H1 (cell line): ENCODE data around the gene STRN4. TPM values are rescaled to one million over a fixed set of nuclear protein-coding genes. Genes with fewer than 3 reads are reported as not detected.

ENCODE experiments used
- CTCF ChIA-PET: fragments of 300-600 bp; sonication (Branson Sonifier 250); formaldehyde crosslinking; loops from one replicate; lab custom pipeline; 2021; ENCODE audit not compliant: partially characterized antibody; lab: Charles Lee
- POLR2A ChIA-PET: fragments of 300-600 bp; sonication (Branson Sonifier 250); formaldehyde crosslinking; loops from one replicate; lab custom pipeline; 2021; ENCODE audit warnings: inconsistent platforms; ENCODE audit not compliant: partially characterized antibody; lab: Charles Lee
- DNase-seq, 2 experiments: peaks; one replicate each; pipeline versions ENCODE4 v3.0.0 to v3.0.0-alpha.2; 2010 to 2022; ENCODE audit warnings: low spot score in 2 of 2, low read depth in 1 of 2, mixed read lengths in 1 of 2
- FAIRE-seq: peaks from 2 replicates; lab custom pipeline; 2011; peaks lifted over from hg19 to GRCh38; lab: Jason Lieb, UNC
- H2AFZ ChIP-seq: 2 replicates; pipeline ENCODE4 v1.8.1; 2012; ENCODE audit warnings: low read length, inconsistent platforms
- H2AK5ac ChIP-seq: 2 replicates; pipeline ENCODE4 v1.6.1; 2013; ENCODE audit warnings: low read depth, low read length
- H2BK120ac ChIP-seq: replicated peaks from 2 replicates; pipeline ENCODE3; 2013; ENCODE audit warnings: low read depth, low read length, inconsistent platforms
- H2BK12ac ChIP-seq: 2 replicates; pipeline ENCODE4 v1.6.1; 2013; ENCODE audit warnings: low read depth, low read length
- H2BK15ac ChIP-seq: 2 replicates; pipeline ENCODE4 v1.6.1; 2013; ENCODE audit warnings: low read length
- H2BK20ac ChIP-seq: 2 replicates; pipeline ENCODE4 v1.6.1; 2013; ENCODE audit warnings: low read length
- H2BK5ac ChIP-seq: 2 replicates; pipeline ENCODE4 v1.6.1; 2013; ENCODE audit warnings: low read depth, low read length
- H3K14ac ChIP-seq: 2 replicates; pipeline ENCODE4 v1.6.1; 2013; ENCODE audit warnings: inconsistent platforms; ENCODE audit not compliant: insufficient read length
- H3K18ac ChIP-seq: 2 replicates; pipeline ENCODE4 v1.6.1; 2013; ENCODE audit warnings: low read length; ENCODE audit errors: extremely low read depth
- H3K23ac ChIP-seq: 2 replicates; pipeline ENCODE4 v1.6.1; 2013; ENCODE audit warnings: inconsistent platforms; ENCODE audit not compliant: insufficient read length
- H3K23me2 ChIP-seq: 2 replicates; pipeline ENCODE4 v1.6.1; 2013; ENCODE audit warnings: low read depth, low read length
- H3K27ac ChIP-seq: 2 replicates; pipeline ENCODE4 v1.6.1; 2011; ENCODE audit warnings: low read depth, low read length, inconsistent platforms
- H3K27me3 ChIP-seq, 4 experiments: replicated peaks in 1 of 4; 1 replicate in 1 of 4; 2 replicates in 3 of 4; pipeline versions ENCODE4 v1.6.1 to v1.8.1; 2011 to 2013; ENCODE audit warnings: low read length in 3 of 4, mild to moderate bottlenecking in 3 of 4, inconsistent platforms in 2 of 4, mixed read lengths in 2 of 4, moderate library complexity in 1 of 4; ENCODE audit not compliant: control insufficient read depth in 3 of 4, insufficient read depth in 3 of 4; ENCODE audit errors: extremely low read depth in 1 of 4
- H3K36me3 ChIP-seq, 4 experiments: 2 replicates each; pipeline versions ENCODE4 v1.6.1 to v1.8.1; 2011 to 2013; ENCODE audit warnings: mild to moderate bottlenecking in 4 of 4, low read length in 3 of 4, moderate library complexity in 2 of 4, control low read depth in 1 of 4, inconsistent platforms in 1 of 4; ENCODE audit not compliant: insufficient read depth in 4 of 4, control insufficient read depth in 2 of 4
- H3K4ac ChIP-seq: replicated peaks from 2 replicates; pipeline ENCODE3; 2013; ENCODE audit warnings: low read length, low read depth, mixed read lengths, inconsistent platforms; ENCODE audit not compliant: insufficient read length
- H3K4me1 ChIP-seq, 4 experiments: replicated peaks in 1 of 4; 1 replicate in 1 of 4; 2 replicates in 3 of 4; pipeline versions ENCODE4 v1.6.1 to v1.8.1; 2011 to 2013; ENCODE audit warnings: low read length in 3 of 4, inconsistent platforms in 2 of 4, mixed read lengths in 1 of 4; ENCODE audit not compliant: insufficient read depth in 4 of 4, control insufficient read depth in 3 of 4
- H3K4me2 ChIP-seq, 2 experiments: 2 replicates each; pipeline versions ENCODE4 v1.6.1 to v1.8.1; 2011 to 2013; ENCODE audit warnings: low read depth in 2 of 2, low read length in 2 of 2, control low read depth in 1 of 2, inconsistent platforms in 1 of 2, mild to moderate bottlenecking in 1 of 2; ENCODE audit not compliant: insufficient read depth in 1 of 2
- H3K4me3 ChIP-seq, 4 experiments: fragments of 200-600, 300-600 bp in 1 of 4; sonication (generic), shearing (Covaris generic), sonication (Bioruptor Twin) in 1 of 4; 2 replicates each; pipeline versions ENCODE4 v1.5.1 to v1.8.1; 2011 to 2016; ENCODE audit warnings: low read length in 4 of 4, low read depth in 3 of 4, control low read depth in 2 of 4, inconsistent platforms in 2 of 4, mild to moderate bottlenecking in 2 of 4, mixed read lengths in 1 of 4, moderate library complexity in 1 of 4; ENCODE audit not compliant: insufficient read depth in 2 of 4; ENCODE audit errors: extremely low read depth in 1 of 4
- H3K56ac ChIP-seq: replicated peaks from 2 replicates; pipeline ENCODE3; 2013; ENCODE audit warnings: low read depth, mild to moderate bottlenecking, mixed read lengths, low read length, inconsistent platforms; ENCODE audit not compliant: insufficient read length
- H3K79me1 ChIP-seq: 2 replicates; pipeline ENCODE4 v1.6.1; 2013; ENCODE audit warnings: low read depth, low read length, control low read depth
- H3K79me2 ChIP-seq, 2 experiments: 2 replicates each; pipeline versions ENCODE4 v1.6.1 to v1.8.1; 2012 to 2013; ENCODE audit warnings: low read length in 2 of 2, mild to moderate bottlenecking in 2 of 2, inconsistent platforms in 1 of 2; ENCODE audit not compliant: insufficient read depth in 2 of 2, control insufficient read depth in 1 of 2
- H3K9ac ChIP-seq, 4 experiments: replicated peaks in 1 of 4; 1 replicate in 1 of 4; 2 replicates in 3 of 4; pipeline versions ENCODE4 v1.6.1 to v1.8.1; 2011 to 2013; ENCODE audit warnings: low read depth in 3 of 4, low read length in 3 of 4, control low read depth in 2 of 4, mild to moderate bottlenecking in 2 of 4, moderate library complexity in 2 of 4, inconsistent platforms in 1 of 4; ENCODE audit errors: extremely low read depth in 1 of 4
- H3K9me3 ChIP-seq, 2 experiments: 2 replicates each; pipeline versions ENCODE4 v1.6.1 to v1.8.1; 2012 to 2013; ENCODE audit warnings: mild to moderate bottlenecking in 2 of 2, moderate library complexity in 2 of 2, control low read depth in 1 of 2, inconsistent platforms in 1 of 2, low read depth in 1 of 2, low read length in 1 of 2, mixed read lengths in 1 of 2; ENCODE audit not compliant: insufficient read depth in 2 of 2
- H4K20me1 ChIP-seq, 2 experiments: replicated peaks in 1 of 2; 2 replicates each; pipeline versions ENCODE3 to v1.8.1; 2011 to 2013; ENCODE audit warnings: inconsistent platforms in 2 of 2, low read length in 2 of 2, mild to moderate bottlenecking in 1 of 2; ENCODE audit not compliant: insufficient read depth in 2 of 2, control insufficient read depth in 1 of 2
- H4K5ac ChIP-seq: 2 replicates; pipeline ENCODE4 v1.6.1; 2013; ENCODE audit warnings: low read length, low read depth, mixed read lengths, inconsistent platforms; ENCODE audit not compliant: insufficient read length
- H4K8ac ChIP-seq: 2 replicates; pipeline ENCODE4 v1.8.0; 2013; ENCODE audit warnings: mild to moderate bottlenecking, moderate library complexity, low read length, inconsistent platforms; ENCODE audit not compliant: insufficient read depth; ENCODE audit errors: extremely low read depth
- H4K91ac ChIP-seq: replicated peaks from 2 replicates; pipeline ENCODE3; 2013; ENCODE audit warnings: low read length, mixed read lengths, inconsistent platforms; ENCODE audit not compliant: insufficient read length
- BCL11A ChIP-seq, 2 experiments: IDR thresholded peaks; one replicate each; pipeline ENCODE4 v1.6.1; 2011; ENCODE audit warnings: low read depth in 2 of 2, low read length in 2 of 2, mild to moderate bottlenecking in 2 of 2
- CEBPB ChIP-seq: IDR thresholded peaks from 2 replicates; pipeline ENCODE4 v1.6.1; 2012; ENCODE audit warnings: low read depth, low read length
- EGR1 ChIP-seq: IDR thresholded peaks from 2 replicates; pipeline ENCODE4 v1.6.1; 2011; ENCODE audit warnings: low read depth, low read length, borderline replicate concordance
- EP300 ChIP-seq, 2 experiments: IDR thresholded peaks; 1 replicate in 1 of 2; 2 replicates in 1 of 2; pipeline ENCODE4 v1.6.1; 2011 to 2012; ENCODE audit warnings: low read depth in 2 of 2, low read length in 2 of 2, mild to moderate bottlenecking in 2 of 2, borderline replicate concordance in 1 of 2, inconsistent platforms in 1 of 2, moderate library complexity in 1 of 2
- POLR2AphosphoS5 ChIP-seq: IDR thresholded peaks from 2 replicates; pipeline ENCODE4 v1.6.1; 2011; ENCODE audit warnings: low read depth, low read length
- SIRT6 ChIP-seq: IDR thresholded peaks from one replicate; pipeline ENCODE4 v1.7.1; 2012; ENCODE audit warnings: low read length, inconsistent platforms
- USF2 ChIP-seq: IDR thresholded peaks from 2 replicates; pipeline ENCODE4 v1.6.1; 2011; ENCODE audit warnings: low read length, improper control_type of control experiment
- WGBS, 2 experiments: shearing (Covaris generic) in 1 of 2; methylation state at CpG; one replicate each; pipeline versions ENCODE4 v1.1.6 to v1.1.7; 2013 to 2015; ENCODE audit warnings: low lambda C conversion rate in 2 of 2, mixed read lengths in 2 of 2, inconsistent platforms in 1 of 2, low coverage in 1 of 2, missing lambda C conversion rate in 1 of 2; ENCODE audit not compliant: insufficient replicate concordance in 2 of 2, insufficient coverage in 1 of 2, insufficient read length in 1 of 2; ENCODE audit errors: extremely low coverage in 1 of 2, missing lambda C conversion rate in 1 of 2; 5-methylcytosine and 5-hydroxymethylcytosine counted together
- polyA plus RNA-seq, 7 experiments: library from polyadenylated mRNA; depleted of rRNA in 3 of 7; stranded (reverse) in 5 of 7; unstranded in 2 of 7; fragments of >200 nt in 5 of 7; fragments of 200-250 nt in 2 of 7; gene quantifications; 1 replicate in 5 of 7; 2 replicates in 1 of 7; 4 replicates in 1 of 7; pipeline versions ENCODE4 v1.2.1 to v1.2.3, GENCODE V29; 2011 to 2013; ENCODE audit warnings: missing spikeins in 2 of 7, mixed read lengths in 2 of 7
- total RNA-seq: library from RNA; stranded (reverse); fragmentation: NEBNext Ultra II Directional; extraction: Animal tissue kit (Norgen Biotek cat#: 25700); gene quantifications from 2 replicates; pipeline ENCODE4 v1.2.1, GENCODE V29; 2021

STRN4 gene
- total and polyA plus RNA-seq, 2 of the 8 experiments (the other 6 are each of a cell fraction or from before 2014, with no cell fraction given), result 120 to 187 TPM

- POLR2A ChIA-PET, result interaction anchor here (0.7 to 3.6 kb wide), 9 partner anchors 11 to 42 kb away, joined by 3 to 16 read pairs (median 4); partner anchors contain the start of genes FKRP and SLC1A5
- H2BK12ac ChIP-seq, result no peak overlapping the region
These were observed 10.3 kb upstream of the STRN4 start for GRCh38 chr19:46756544-46756888.

More at GRCh38 chr19:46756544-46756888, 10.3 kb upstream of the STRN4 start:
- Histone ChIP-seq H3K9ac (no peak overlapping the region), H3K23me2 (no peaks in the 10 kb centered on the region), H3K36me3 (peaks cover 0 to 20% (median 5%) of the 10 kb centered on the region in 4 experiments; a peak in 4 of 8 replicates), H2BK5ac (no peak overlapping the region), H3K18ac (no peak overlapping the region), H3K4ac (no peak overlapping the region), H4K5ac (no peak overlapping the region), H4K8ac (no peak overlapping the region), H2AFZ (no peak overlapping the region), H3K4me1 (peaks cover 0 to 5% (median 0%) of the 10 kb centered on the region in 4 experiments; a peak in 4 of 7 replicates), H2BK20ac (no peak overlapping the region), H3K79me2 (no peaks in the 10 kb centered on the region), H3K27ac (no peak overlapping the region), H2BK15ac (no peak overlapping the region), H3K4me2 (no peak overlapping the region), H3K56ac (no peak overlapping the region), H3K14ac (no peak overlapping the region), H3K27me3 (no peaks in the 10 kb centered on the region), H4K91ac (no peak overlapping the region), H3K4me3 (no peak overlapping the region), H3K9me3 (no peaks in the 10 kb centered on the region; a peak in 1 of 4 replicates), H3K23ac (no peak overlapping the region), H2AK5ac (no peak overlapping the region), H3K79me1 (no peaks in the 10 kb centered on the region), H4K20me1 (peaks cover 6 to 13% of the 10 kb centered on the region in 2 experiments), H2BK120ac (no peak overlapping the region)
- no peak for DNase-seq
- WGBS, 2 experiments, result 95% methylated on average over 29 of the region's 30 CpGs; no CpG with 5 or more reads in 1 of the 2 experiments
- FAIRE-seq, result no peak
- CTCF ChIA-PET, result interaction anchor here (0.6 to 12.2 kb wide), 14 partner anchors 12 to 1864 kb away, joined by 3 to 176 read pairs (median 4); no protein-coding TSS in a partner anchor
- TF ChIP-seq POLR2AphosphoS5, result no peak
- TF ChIP-seq USF2, result no peak
- TF ChIP-seq EGR1, result no peak
- no peak for TF ChIP-seq BCL11A (IDR thresholded peaks at IDR 0.05; ENCODE audit: low read depth in 2 of 2, low read length in 2 of 2)
- no peak for TF ChIP-seq SIRT6
- TF ChIP-seq EP300 (IDR thresholded peaks at IDR 0.05; ENCODE audit: borderline replicate concordance in 1 of 2, low read depth in 2 of 2, low read length in 2 of 2), result no peak
- TF ChIP-seq CEBPB, result no peak
- TF ChIP-seq, all 59 proteins: peak for 0
